ENCODE data around the gene AJAP1. TPM values are rescaled to one million over a fixed set of nuclear protein-coding genes. Genes with fewer than 3 reads are reported as not detected.

Gene AJAP1
- total and polyA plus RNA-seq, 2 of the 8 experiments (the other 6 are each of a cell fraction or from before 2014, with no cell fraction given) = 1.9 to 6.2 TPM

DNA sequence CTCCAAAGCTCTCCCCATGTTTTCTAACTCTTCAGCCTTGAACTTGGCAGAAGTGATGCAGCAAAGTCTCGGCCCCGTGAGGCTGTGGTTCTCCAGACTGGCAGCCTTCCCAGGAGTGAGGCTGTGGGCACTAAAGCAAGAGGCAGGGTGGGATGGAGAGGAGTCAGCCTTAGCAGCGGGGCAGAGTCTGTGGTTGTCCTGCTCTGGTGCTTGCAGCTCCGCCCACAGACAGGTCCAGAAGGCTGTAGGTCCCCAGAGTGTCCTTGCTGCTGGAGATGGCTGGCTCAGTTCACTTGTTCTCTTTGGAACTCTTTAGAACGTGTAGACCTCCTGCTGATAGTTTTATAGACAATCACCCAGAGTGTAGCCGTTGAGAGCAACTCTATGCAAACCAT, 142.6 kb downstream of the AJAP1 start (continued):
- no peak for TF ChIP-seq JUND (IDR thresholded peaks at IDR 0.05; ENCODE audit: low read length)

All from H1 (cell line).